ENCODE results near the gene DRC3. TPM values are rescaled to one million over a fixed set of nuclear protein-coding genes. Genes with fewer than 3 reads are reported as not detected.

Gene DRC3
- total RNA-seq, 1 experiment from 2014 or later, result 0.68 TPM

DNA sequence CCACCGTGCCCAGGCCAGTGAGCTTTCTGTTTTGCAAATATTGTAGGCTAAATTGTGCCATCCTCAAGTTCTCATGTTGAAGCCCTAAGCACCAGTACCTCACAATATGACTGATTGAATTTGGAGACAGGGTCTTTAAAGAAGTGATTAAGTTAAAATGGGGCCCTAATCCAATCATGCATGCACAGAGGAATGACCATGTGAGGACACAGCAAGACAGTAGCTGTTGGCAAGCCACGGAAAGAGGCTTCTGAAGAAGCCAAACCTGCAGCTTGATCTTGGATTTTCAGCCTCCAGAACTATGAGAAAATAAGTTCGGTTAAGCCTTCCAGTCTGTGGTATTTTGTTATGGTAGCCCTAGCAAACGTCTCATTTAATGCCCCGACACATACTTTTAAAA is 25.4 kb upstream of the DRC3 start:
- no CpG with 5 or more reads among the region's 5 CpGs for WGBS (ENCODE audit: extremely low coverage, insufficient read length, low lambda C conversion rate)
- Mint-ChIP-seq H3K4me1 (peaks cover 25 to 33% of the 10 kb centered on the region in 2 experiments), H3K27ac (no peak overlapping the region), H3K9me3 (no peaks in the 10 kb centered on the region), H3K36me3 (ENCODE audit: insufficient read depth in 1 of 3, low read depth in 3 of 3) (no peaks in the 10 kb centered on the region), H3K27me3 (ENCODE audit: low read depth) (no peaks in the 10 kb centered on the region), H3K4me3 (no peak overlapping the region)
- Histone ChIP-seq H3T11ph (ENCODE audit: low read length) (no peak overlapping the region), H3K18ac (ENCODE audit: insufficient read length, low read depth, low read length) (no peak overlapping the region), H3K79me1 (ENCODE audit: insufficient read depth, low read depth, low read length, poor library complexity, severe bottlenecking) (no peaks in the 10 kb centered on the region), H3K9me3 (ENCODE audit: control insufficient read depth, low read depth, low read length) (no peaks in the 10 kb centered on the region), H3K56ac (ENCODE audit: insufficient read length, low read depth, low read length) (no peak overlapping the region), H2BK15ac (ENCODE audit: low read depth, low read length) (no peak overlapping the region), H3K4me2 (ENCODE audit: insufficient read depth, insufficient read length, low read length) (no peak overlapping the region), H4K20me1 (ENCODE audit: control insufficient read depth, insufficient read depth, insufficient read length) (no peaks in the 10 kb centered on the region), H3K23ac (ENCODE audit: insufficient read length, low read depth, low read length) (no peak overlapping the region), H2BK20ac (ENCODE audit: low read depth, low read length, poor library complexity, severe bottlenecking) (no peak overlapping the region), H3K14ac (ENCODE audit: insufficient read depth, low read length) (no peak overlapping the region), H3K9ac (ENCODE audit: extremely low read depth, insufficient read length, low read length) (no peak overlapping the region), H2AFZ (ENCODE audit: low read length) (no peak overlapping the region), H4K8ac (replicated peaks; ENCODE audit: insufficient read length, low read depth, low read length) (no peak overlapping the region), H2BK5ac (ENCODE audit: insufficient read length, low read length) (no peak overlapping the region), H3K4me1 (ENCODE audit: insufficient read depth, low read length) (no peaks in the 10 kb centered on the region; the same call in 1 of the 2 replicates), H3K4ac (ENCODE audit: low read depth, low read length) (no peak overlapping the region), H3K23me2 (ENCODE audit: insufficient read length, low read depth, low read length, poor library complexity, severe bottlenecking) (no peaks in the 10 kb centered on the region), H2BK12ac (ENCODE audit: insufficient read length, low read depth, low read length) (no peak overlapping the region), H3K27me3 (ENCODE audit: insufficient read depth, low read length) (no peaks in the 10 kb centered on the region), H2AK5ac (ENCODE audit: insufficient read length, low read length) (no peak overlapping the region), H2BK120ac (ENCODE audit: low read depth, low read length, poor library complexity, severe bottlenecking) (no peak overlapping the region), H4K91ac (ENCODE audit: insufficient read length, low read depth, low read length) (no peak overlapping the region), H4K5ac (ENCODE audit: insufficient read length, low read depth, low read length) (no peak overlapping the region), H3K79me2 (ENCODE audit: insufficient read depth, low read length) (no peaks in the 10 kb centered on the region), H3K27ac (ENCODE audit: insufficient read length, low read depth, low read length) (no peak overlapping the region)
- TF ChIP-seq, protein P1, sequence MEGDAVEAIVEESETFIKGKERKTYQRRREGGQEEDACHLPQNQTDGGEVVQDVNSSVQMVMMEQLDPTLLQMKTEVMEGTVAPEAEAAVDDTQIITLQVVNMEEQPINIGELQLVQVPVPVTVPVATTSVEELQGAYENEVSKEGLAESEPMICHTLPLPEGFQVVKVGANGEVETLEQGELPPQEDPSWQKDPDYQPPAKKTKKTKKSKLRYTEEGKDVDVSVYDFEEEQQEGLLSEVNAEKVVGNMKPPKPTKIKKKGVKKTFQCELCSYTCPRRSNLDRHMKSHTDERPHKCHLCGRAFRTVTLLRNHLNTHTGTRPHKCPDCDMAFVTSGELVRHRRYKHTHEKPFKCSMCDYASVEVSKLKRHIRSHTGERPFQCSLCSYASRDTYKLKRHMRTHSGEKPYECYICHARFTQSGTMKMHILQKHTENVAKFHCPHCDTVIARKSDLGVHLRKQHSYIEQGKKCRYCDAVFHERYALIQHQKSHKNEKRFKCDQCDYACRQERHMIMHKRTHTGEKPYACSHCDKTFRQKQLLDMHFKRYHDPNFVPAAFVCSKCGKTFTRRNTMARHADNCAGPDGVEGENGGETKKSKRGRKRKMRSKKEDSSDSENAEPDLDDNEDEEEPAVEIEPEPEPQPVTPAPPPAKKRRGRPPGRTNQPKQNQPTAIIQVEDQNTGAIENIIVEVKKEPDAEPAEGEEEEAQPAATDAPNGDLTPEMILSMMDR (conservative IDR thresholded peaks at IDR 0.05), result no peak
- DNase-seq, result no peak
